A549 (cell line): ENCODE results near the gene ZNF710. TPM values are rescaled to one million over a fixed set of nuclear protein-coding genes. Genes with fewer than 3 reads are reported as not detected.
A peak's percentile ranks its signal among the peaks of the same experiment; 100 is the strongest.

ENCODE experiments used
- ATAC-seq, 2 experiments: fragments of 200-7000 bp in 1 of 2; fragments of >200 bp in 1 of 2; cut with Nextera tagmentation in 1 of 2; cut with Tn5 transposase in 1 of 2; 3 replicates each; pipeline versions ENCODE4 v1.8.0 to v1.9.1; 2018 to 2020; ENCODE audit warnings: mild to moderate bottlenecking in 1 of 2, moderate library complexity in 1 of 2
- CTCF ChIA-PET: fragments of 300-600 bp; sonication (Branson Sonifier 250); formaldehyde crosslinking; extraction: SDS; loops from one replicate; lab custom pipeline; 2021; ENCODE audit warnings: antibody characterized with exemption, inconsistent platforms; lab: Yijun Ruan, JAX
- POLR2A ChIA-PET: fragments of 350-600 bp; formaldehyde crosslinking; extraction: SDS; loops from one replicate; lab custom pipeline; 2021; ENCODE audit warnings: antibody characterized with exemption, inconsistent platforms; lab: Yijun Ruan, JAX
- DNase-seq, 2 experiments: peaks; one replicate each; pipeline versions ENCODE4 v3.0.0 to v3.0.0-alpha.2; 2011 to 2016; ENCODE audit warnings: low read depth in 1 of 2, low spot score in 1 of 2
- FAIRE-seq: peaks from 2 replicates; lab custom pipeline; 2011; peaks lifted over from hg19 to GRCh38; lab: Jason Lieb, UNC
- H3K27ac ChIP-seq, 2 experiments: fragments of >200 bp; sonication (Bioruptor Twin); formaldehyde crosslinking; 3 replicates each; pipeline ENCODE4 v1.5.1; 2016 to 2017
- H3K4me1 ChIP-seq: fragments of >200 bp; sonication (Bioruptor Twin); formaldehyde crosslinking; 3 replicates; pipeline ENCODE4 v1.6.1; 2016
- H3K4me2 ChIP-seq: fragments of >200 bp; sonication (Bioruptor Twin); formaldehyde crosslinking; 3 replicates; pipeline ENCODE4 v1.6.1; 2016
- H3K4me3 ChIP-seq: fragments of >200 bp; sonication (Bioruptor Twin); formaldehyde crosslinking; 3 replicates; pipeline ENCODE4 v1.5.1; 2016
- H3K9me3 ChIP-seq: fragments of >200 bp; sonication (Bioruptor Twin); formaldehyde crosslinking; 3 replicates; pipeline ENCODE4 v1.6.1; 2016
- CBX2 ChIP-seq: fragments of 200-600 bp; sonication (generic); IDR thresholded peaks from 2 replicates; pipeline ENCODE4 v1.6.1; 2016; ENCODE audit warnings: low read depth, mild to moderate bottlenecking, borderline replicate concordance
- EHF ChIP-seq: fragments of 250-450 bp; sonication (Bioruptor Pico); IDR thresholded peaks from 2 replicates; pipeline ENCODE4 v1.5.0; 2020; ENCODE audit warnings: mild to moderate bottlenecking
- EHMT2 ChIP-seq: fragments of 200-600 bp; sonication (generic); IDR thresholded peaks from 2 replicates; pipeline ENCODE4 v1.6.1; 2016; ENCODE audit warnings: antibody characterized with exemption, low read depth, mild to moderate bottlenecking, moderate library complexity
- EP300 ChIP-seq, 2 experiments: fragments of >200 bp; sonication (Bioruptor Twin); formaldehyde crosslinking; IDR thresholded peaks; 2 replicates in 1 of 2; 3 replicates in 1 of 2; pipeline ENCODE4 v1.6.1; 2016 to 2017
- FOSL2 ChIP-seq, 2 experiments: fragments of 450-650 bp in 1 of 2; fragments of >200 bp in 1 of 2; sonication (Bioruptor Twin) in 1 of 2; formaldehyde crosslinking; IDR thresholded peaks; 2 replicates each; pipeline versions ENCODE4 v1.5.0 to v1.6.1; 2016 to 2020; ENCODE audit warnings: mild to moderate bottlenecking in 1 of 2, moderate library complexity in 1 of 2
- HDAC2 ChIP-seq: fragments of 200-600 bp; sonication (generic); IDR thresholded peaks from 2 replicates; pipeline ENCODE4 v1.6.1; 2016
- HES2 ChIP-seq: fragments of >200 bp; sonication (Bioruptor Twin); formaldehyde crosslinking; IDR thresholded peaks from 2 replicates; pipeline ENCODE4 v1.6.1; 2016
- HOXA7 ChIP-seq: fragments of 250-450 bp; sonication (Bioruptor Pico); IDR thresholded peaks from 2 replicates; pipeline ENCODE4 v1.5.0; 2020; ENCODE audit warnings: mild to moderate bottlenecking, moderate library complexity
- JUN ChIP-seq, 2 experiments: fragments of >200 bp; sonication (Bioruptor Twin); formaldehyde crosslinking; IDR thresholded peaks; 2 replicates in 1 of 2; 3 replicates in 1 of 2; pipeline ENCODE4 v1.6.1; 2016 to 2017
- KDM5A ChIP-seq: fragments of 200-600 bp; sonication (generic); IDR thresholded peaks from 2 replicates; pipeline ENCODE4 v1.6.1; 2016; ENCODE audit warnings: antibody characterized with exemption, mild to moderate bottlenecking
- NPAS2 ChIP-seq: fragments of 250-450 bp; sonication (Bioruptor Pico); IDR thresholded peaks from 2 replicates; pipeline ENCODE4 v1.8.0; 2022; ENCODE audit warnings: mild to moderate bottlenecking, moderate library complexity, borderline replicate concordance
- POLR2AphosphoS2 ChIP-seq: conservative IDR thresholded peaks from 2 replicates; pipeline ENCODE4 v1.6.1; 2012; ENCODE audit warnings: low read length, improper control_type of control experiment, inconsistent platforms
- RNF2 ChIP-seq: fragments of 200-600 bp; sonication (generic); IDR thresholded peaks from 2 replicates; pipeline ENCODE4 v1.6.1; 2016; ENCODE audit warnings: low read depth, mild to moderate bottlenecking, antibody characterized with exemption, moderate library complexity, borderline replicate concordance
- SMC3 ChIP-seq: fragments of >200 bp; sonication (Bioruptor Twin); formaldehyde crosslinking; IDR thresholded peaks from 3 replicates; pipeline ENCODE4 v1.6.1; 2018; ENCODE audit warnings: inconsistent platforms
- TFCP2L1 ChIP-seq: fragments of 250-450 bp; sonication (Bioruptor Pico); IDR thresholded peaks from 2 replicates; pipeline ENCODE4 v1.5.0; 2021; ENCODE audit warnings: mild to moderate bottlenecking
- USF2 ChIP-seq: fragments of 450-650 bp; IDR thresholded peaks from 2 replicates; pipeline ENCODE4 v1.6.1; 2014; ENCODE audit warnings: antibody characterized with exemption
- ZC3H11A ChIP-seq: fragments of 450-650 bp; IDR thresholded peaks from 2 replicates; pipeline ENCODE4 v1.6.1; 2014; ENCODE audit warnings: antibody characterized with exemption, mild to moderate bottlenecking
- ZFP36 ChIP-seq: fragments of 450-650 bp; IDR thresholded peaks from 2 replicates; pipeline ENCODE4 v1.6.1; 2014; ENCODE audit warnings: borderline replicate concordance; ENCODE audit not compliant: partially characterized antibody
- WGBS: methylation state at CpG from one replicate; pipeline ENCODE4 v1.1.6; 2017; ENCODE audit errors: missing lambda C conversion rate; 5-methylcytosine and 5-hydroxymethylcytosine counted together
- polyA plus RNA-seq, 4 experiments: library from polyadenylated mRNA; depleted of rRNA in 3 of 4; stranded (reverse); fragments of >200 nt; fragmentation: RNase III in 1 of 4; extraction: RNeasy Plus Mini Kit Qiagen cat#74134 plus additional on column Dnase treatment in 1 of 4; gene quantifications; 2 replicates in 3 of 4; 3 replicates in 1 of 4; pipeline ENCODE4 v1.2.3, GENCODE V29; 2011 to 2017
- TF ChIP-seq, protein P1 (sequence below): fragments of 250-450 bp; sonication (Bioruptor Pico); IDR thresholded peaks from 2 replicates; pipeline ENCODE4 v1.5.0; 2021; ENCODE audit warnings: mild to moderate bottlenecking, moderate library complexity, borderline replicate concordance
- TF ChIP-seq, protein P2 (sequence below): fragments of 200-600 bp; sonication (generic); IDR thresholded peaks from 2 replicates; pipeline ENCODE4 v1.6.1; 2016; ENCODE audit warnings: antibody characterized with exemption, mild to moderate bottlenecking, moderate library complexity

The ZNF710 gene
- polyA plus RNA-seq, 2 of the 4 experiments (the other 2 are of a cell fraction), result 2.6 to 7.8 TPM

GRCh38 chr15:90079619-90080457, 78.7 kb downstream of the ZNF710 start:
- no peak for TF ChIP-seq FOSL2 (IDR thresholded peaks at IDR 0.05)
- TF ChIP-seq FOSL2 (CRISPR knock-in tag; IDR thresholded peaks at IDR 0.05), result no peak
- ATAC-seq (peak in 1 of 2 experiments; percentile 30; a peak in 3 of 6 replicates), DNase-seq (no peak), FAIRE-seq (no peak)
- Histone ChIP-seq H3K4me3 (no peak overlapping the region), H3K4me2 (no peak overlapping the region), H3K9me3 (no peaks in the 10 kb centered on the region), H3K27ac (no peak overlapping the region), H3K4me1 (no peaks in the 10 kb centered on the region)
- ChIA-PET CTCF (interaction anchor here (0.6 to 4.0 kb wide), 16 partner anchors 9 to 432 kb away, joined by 3 to 41 read pairs (median 3); partner anchors contain the start of gene AP3S2), POLR2A (interaction anchor here (0.5 kb wide), 1 partner anchor 181 kb away, joined by 5 read pairs; no protein-coding TSS in a partner anchor)
- 93% methylated on average over 27 of the region's 28 CpGs for WGBS

- no peak for FAIRE-seq
- ChIA-PET CTCF (interaction anchor here (1.2 to 4.0 kb wide), 8 partner anchors 9 to 433 kb away, joined by 3 to 41 read pairs (median 9); no protein-coding TSS in a partner anchor), POLR2A (no interaction called here)
- no peak for ATAC-seq
- TF ChIP-seq, protein P1, sequence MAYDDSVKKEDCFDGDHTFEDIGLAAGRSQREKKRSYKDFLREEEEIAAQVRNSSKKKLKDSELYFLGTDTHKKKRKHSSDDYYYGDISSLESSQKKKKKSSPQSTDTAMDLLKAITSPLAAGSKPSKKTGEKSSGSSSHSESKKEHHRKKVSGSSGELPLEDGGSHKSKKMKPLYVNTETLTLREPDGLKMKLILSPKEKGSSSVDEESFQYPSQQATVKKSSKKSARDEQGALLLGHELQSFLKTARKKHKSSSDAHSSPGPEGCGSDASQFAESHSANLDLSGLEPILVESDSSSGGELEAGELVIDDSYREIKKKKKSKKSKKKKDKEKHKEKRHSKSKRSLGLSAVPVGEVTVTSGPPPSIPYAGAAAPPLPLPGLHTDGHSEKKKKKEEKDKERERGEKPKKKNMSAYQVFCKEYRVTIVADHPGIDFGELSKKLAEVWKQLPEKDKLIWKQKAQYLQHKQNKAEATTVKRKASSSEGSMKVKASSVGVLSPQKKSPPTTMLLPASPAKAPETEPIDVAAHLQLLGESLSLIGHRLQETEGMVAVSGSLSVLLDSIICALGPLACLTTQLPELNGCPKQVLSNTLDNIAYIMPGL (CRISPR knock-in tag), result no peak
- TF ChIP-seq KDM5A, result no peak
- TF ChIP-seq CBX2, result no peak
- TF ChIP-seq EP300 (IDR thresholded peaks at IDR 0.05), result no peak
- TF ChIP-seq ZFP36, result no peak
- TF ChIP-seq TFCP2L1 (CRISPR knock-in tag), result no peak
- TF ChIP-seq NPAS2, result no peak
- TF ChIP-seq EHMT2, result no peak
- no peak for TF ChIP-seq HES2
- no peak for TF ChIP-seq USF2
- TF ChIP-seq HDAC2, result no peak
- no peak for TF ChIP-seq EHF (CRISPR knock-in tag)
- TF ChIP-seq POLR2AphosphoS2, result no peak
- no peak for TF ChIP-seq JUN (IDR thresholded peaks at IDR 0.05)
- TF ChIP-seq HOXA7 (CRISPR knock-in tag), result no peak
- TF ChIP-seq, protein P2, sequence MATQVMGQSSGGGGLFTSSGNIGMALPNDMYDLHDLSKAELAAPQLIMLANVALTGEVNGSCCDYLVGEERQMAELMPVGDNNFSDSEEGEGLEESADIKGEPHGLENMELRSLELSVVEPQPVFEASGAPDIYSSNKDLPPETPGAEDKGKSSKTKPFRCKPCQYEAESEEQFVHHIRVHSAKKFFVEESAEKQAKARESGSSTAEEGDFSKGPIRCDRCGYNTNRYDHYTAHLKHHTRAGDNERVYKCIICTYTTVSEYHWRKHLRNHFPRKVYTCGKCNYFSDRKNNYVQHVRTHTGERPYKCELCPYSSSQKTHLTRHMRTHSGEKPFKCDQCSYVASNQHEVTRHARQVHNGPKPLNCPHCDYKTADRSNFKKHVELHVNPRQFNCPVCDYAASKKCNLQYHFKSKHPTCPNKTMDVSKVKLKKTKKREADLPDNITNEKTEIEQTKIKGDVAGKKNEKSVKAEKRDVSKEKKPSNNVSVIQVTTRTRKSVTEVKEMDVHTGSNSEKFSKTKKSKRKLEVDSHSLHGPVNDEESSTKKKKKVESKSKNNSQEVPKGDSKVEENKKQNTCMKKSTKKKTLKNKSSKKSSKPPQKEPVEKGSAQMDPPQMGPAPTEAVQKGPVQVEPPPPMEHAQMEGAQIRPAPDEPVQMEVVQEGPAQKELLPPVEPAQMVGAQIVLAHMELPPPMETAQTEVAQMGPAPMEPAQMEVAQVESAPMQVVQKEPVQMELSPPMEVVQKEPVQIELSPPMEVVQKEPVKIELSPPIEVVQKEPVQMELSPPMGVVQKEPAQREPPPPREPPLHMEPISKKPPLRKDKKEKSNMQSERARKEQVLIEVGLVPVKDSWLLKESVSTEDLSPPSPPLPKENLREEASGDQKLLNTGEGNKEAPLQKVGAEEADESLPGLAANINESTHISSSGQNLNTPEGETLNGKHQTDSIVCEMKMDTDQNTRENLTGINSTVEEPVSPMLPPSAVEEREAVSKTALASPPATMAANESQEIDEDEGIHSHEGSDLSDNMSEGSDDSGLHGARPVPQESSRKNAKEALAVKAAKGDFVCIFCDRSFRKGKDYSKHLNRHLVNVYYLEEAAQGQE, result no peak
- TF ChIP-seq SMC3, result no peak
- TF ChIP-seq RNF2, result no peak
- TF ChIP-seq ZC3H11A, result no peak
- no peak for DNase-seq
- no peak overlapping the region for H3K27ac ChIP-seq
- WGBS, result 87% methylated on average over 9 of the region's 9 CpGs
- no peak overlapping the region for H3K4me3 ChIP-seq
- H3K4me2 ChIP-seq, result no peak overlapping the region
- H3K4me1 ChIP-seq, result no peaks in the 10 kb centered on the region
- no peaks in the 10 kb centered on the region for H3K9me3 ChIP-seq
Observed at GRCh38 chr15:90080458-90080755, 79.3 kb downstream of the ZNF710 start.
